Midbrain (tissue), 1 donor: Measurements from ENCODE around the gene FCRL4.
"Not testable (repeated sequence)": the region's sequence is repeated elsewhere in the genome, so short reads cannot be mapped to it uniquely, and the experiment has no call there.

Experiments used
- DNase-seq: peaks from one replicate; lab custom pipeline; 2025; lab: John Stamatoyannopoulos, UW

FCRL4 gene

DNA sequence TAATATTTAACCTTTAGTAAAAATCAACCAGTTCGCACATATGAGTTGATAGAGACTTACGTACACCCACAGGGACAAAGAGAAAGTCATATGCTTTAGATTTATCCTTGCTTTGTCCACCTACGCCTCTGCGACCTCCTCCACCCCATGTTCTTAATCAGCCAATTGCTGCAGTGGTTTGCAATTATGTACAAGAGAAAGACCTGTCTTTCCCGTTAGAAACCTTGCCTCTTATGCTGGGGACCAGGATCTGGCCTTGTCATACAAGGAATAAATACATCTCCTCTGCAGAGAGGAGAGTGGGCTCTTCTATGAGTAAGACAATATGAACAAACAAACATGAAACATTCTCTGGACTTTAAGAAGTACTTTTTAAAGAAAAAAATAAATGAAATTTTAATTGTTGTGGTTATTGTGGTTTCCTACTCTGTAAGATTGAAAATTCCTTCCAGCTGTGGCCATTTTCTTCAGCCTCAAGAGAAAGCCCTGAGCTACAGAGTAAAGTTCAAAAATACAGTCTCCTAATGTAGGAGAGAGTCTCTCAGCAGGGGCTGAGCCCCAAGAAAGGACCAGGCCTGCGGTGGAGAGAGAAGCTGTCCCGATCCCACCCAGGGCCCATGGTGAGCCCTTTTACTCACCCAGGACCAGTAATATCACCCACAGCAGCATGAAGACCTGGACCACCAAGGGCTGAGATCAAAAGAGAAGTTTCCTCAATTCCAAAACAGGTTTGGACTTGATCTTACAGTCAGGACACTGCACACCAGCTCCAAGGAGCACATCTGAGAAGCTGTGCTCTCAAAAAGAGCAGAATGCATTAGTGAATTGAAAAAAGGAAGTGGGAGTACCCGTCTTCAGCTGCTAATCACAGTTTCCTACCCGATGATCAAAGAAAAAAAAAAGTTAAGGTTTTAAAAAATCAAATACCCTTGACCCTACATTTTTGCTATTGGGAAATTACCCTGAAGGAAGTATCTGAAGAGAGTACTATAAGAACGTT is 45.9 kb downstream of the FCRL4 start, which contains the start of gene FCRL5:
TSS of gene FCRL5 (minus strand) at position 822 of the 1,000 bp plus-strand sequence. CDS start at position 669, 153 bp downstream.
- no peak for DNase-seq

GRCh38 chr1:157548081-157548480 is 49.8 kb downstream of the FCRL4 start:
- not testable (repeated sequence) for DNase-seq

GRCh38 chr1:157542676-157543075 is 55.2 kb downstream of the FCRL4 start:
- no peak for DNase-seq

- DNase-seq, result no peak
Observed at GRCh38 chr1:157540852-157541251, 57.0 kb downstream of the FCRL4 start.

- DNase-seq, result no peak
Observed at GRCh38 chr1:157540160-157540748, 57.6 kb downstream of the FCRL4 start.

GRCh38 chr1:157539568-157539967 is 58.3 kb downstream of the FCRL4 start:
- DNase-seq, result no peak

GRCh38 chr1:157532569-157532968 is 65.3 kb downstream of the FCRL4 start:
- DNase-seq, result no peak

- no peak for DNase-seq
Observed at GRCh38 chr1:157523774-157524493, 74.0 kb downstream of the FCRL4 start.
